ENCODE measurements around the gene UBE2V1. TPM values are rescaled to one million over a fixed set of nuclear protein-coding genes. Genes with fewer than 3 reads are reported as not detected.
A peak's percentile ranks its signal among the peaks of the same experiment; 100 is the strongest.

UBE2V1 gene
- polyA plus RNA-seq, 3 donors: 62.2 to 95.5 (median 71.1) TPM

- no peak overlapping the region for H3K4me2 ChIP-seq (replicated peaks; ENCODE audit: extremely low read depth, low read length, poor library complexity, severe bottlenecking)
Measured at GRCh38 chr20:50041246-50041873, 71.6 kb downstream of the UBE2V1 start.

More at GRCh38 chr20:50041246-50041873, 71.6 kb downstream of the UBE2V1 start:
- Histone ChIP-seq H3K9me3 (replicated peaks in 1 of 2; ENCODE audit: control insufficient read depth in 1 of 2, insufficient read depth in 1 of 2, low read length in 2 of 2) (no peaks in the 10 kb centered on the region), H3K9ac (ENCODE audit: insufficient read depth, low read length, poor library complexity, severe bottlenecking) (peak overlapping the region; percentile 24), H3K27me3 (ENCODE audit: control insufficient read depth in 2 of 2, insufficient read depth in 2 of 2, low read length in 2 of 2) (no peaks in the 10 kb centered on the region), H3K4me3 (replicated peaks in 1 of 3; ENCODE audit: low read depth in 2 of 3, low read length in 3 of 3) (no peak overlapping the region), H3K79me2 (ENCODE audit: insufficient read depth, low read length) (no peaks in the 10 kb centered on the region), H3K4me1 (ENCODE audit: control insufficient read depth in 1 of 2, insufficient read depth in 2 of 2, low read length in 2 of 2) (peaks cover 19 to 23% of the 10 kb centered on the region in 2 donors), H3K27ac (ENCODE audit: low read depth in 1 of 2, low read length in 2 of 2) (peak overlapping the region; percentile 68 to 81), H2AFZ (ENCODE audit: insufficient read depth, low read depth, low read length, poor library complexity, severe bottlenecking) (peak overlapping the region; percentile 4), H4K20me1 (ENCODE audit: insufficient read depth, low read length) (no peaks in the 10 kb centered on the region), H3K36me3 (replicated peaks in 1 of 2; ENCODE audit: control insufficient read depth in 1 of 2, insufficient read depth in 2 of 2, low read length in 2 of 2) (no peaks in the 10 kb centered on the region)
- intact Hi-C loops (cut with micrococcal nuclease): no loop called here
- peak; percentile 60 to 90 (median 86) for DNase-seq
- Mint-ChIP-seq H3K9me3 (peaks cover 0 to 3% (median 0%) of the 10 kb centered on the region in 7 donors), H3K27ac (peak overlapping the region; percentile 84 to 92 (median 92)), H3K4me3 (peak overlapping the region; percentile 21 to 80), H3K27me3 (ENCODE audit: low read depth in 3 of 3) (peaks cover 0 to 5% (median 2%) of the 10 kb centered on the region in 3 donors), H3K36me3 (peaks cover 0 to 4% of the 10 kb centered on the region in 2 donors), H3K4me1 (peaks cover 19% of the 10 kb centered on the region)
- TF ChIP-seq CTCF (IDR thresholded peaks at IDR 0.05): no peak
- WGBS (ENCODE audit: insufficient coverage): 33% methylated on average over 6 of the region's 16 CpGs
